GM19240 (cell line): ENCODE results near the gene VWC2.
"Not testable (repeated sequence)": the region's sequence is repeated elsewhere in the genome, so short reads cannot be mapped to it uniquely, and the experiment has no call there.

ENCODE experiments used
- DNase-seq: peaks from one replicate; pipeline ENCODE4 v3.0.0; 2011; ENCODE audit warnings: low spot score; ENCODE audit not compliant: insufficient read length

Gene VWC2

GRCh38 chr7:49850921-49851613, 77.6 kb downstream of the VWC2 start:
- DNase-seq, result no peak

- not testable (repeated sequence) for DNase-seq
Observed at GRCh38 chr7:49851614-49851934, 78.1 kb downstream of the VWC2 start.

GRCh38 chr7:49852619-49853462, 79.4 kb downstream of the VWC2 start:
- peak; percentile 17 for DNase-seq

GRCh38 chr7:49855281-49855980, 82.0 kb downstream of the VWC2 start:
- no peak for DNase-seq

- no peak for DNase-seq
Observed at GRCh38 chr7:49860293-49860692, 86.9 kb downstream of the VWC2 start.

GRCh38 chr7:49866076-49866735, 92.8 kb downstream of the VWC2 start:
- no peak for DNase-seq

GRCh38 chr7:49866910-49867309, 93.5 kb downstream of the VWC2 start:
- DNase-seq, result no peak

- DNase-seq, result no peak
Observed at GRCh38 chr7:49873420-49873819, 100.0 kb downstream of the VWC2 start.

- no peak for DNase-seq
Observed at GRCh38 chr7:49875336-49875735, 101.9 kb downstream of the VWC2 start.

- no peak for DNase-seq
Observed at GRCh38 chr7:49876202-49876601, 102.8 kb downstream of the VWC2 start.

GRCh38 chr7:49878089-49878488, 104.7 kb downstream of the VWC2 start:
- DNase-seq, result no peak

- DNase-seq, result no peak
Observed at GRCh38 chr7:49878627-49879026, 105.2 kb downstream of the VWC2 start.

- DNase-seq, result no peak
Observed at GRCh38 chr7:49883933-49884332, 110.5 kb downstream of the VWC2 start.

- no peak for DNase-seq
Observed at GRCh38 chr7:49885593-49886285, 112.3 kb downstream of the VWC2 start.

- DNase-seq, result no peak
Observed at GRCh38 chr7:49892481-49892880, 119.0 kb downstream of the VWC2 start.

GRCh38 chr7:49893131-49893530, 119.7 kb downstream of the VWC2 start:
- DNase-seq, result no peak

- no peak for DNase-seq
Observed at GRCh38 chr7:49894543-49894942, 121.1 kb downstream of the VWC2 start.

- no peak for DNase-seq
Observed at GRCh38 chr7:49911909-49912308, 138.5 kb downstream of the VWC2 start.

- no peak for DNase-seq
Observed at GRCh38 chr7:49926720-49927119, 153.3 kb downstream of the VWC2 start.

- DNase-seq, result no peak
Observed at GRCh38 chr7:49927631-49928030, 154.2 kb downstream of the VWC2 start.

GRCh38 chr7:49928787-49929186, 155.3 kb downstream of the VWC2 start:
- no peak for DNase-seq
